Activated naive CD4-positive, alpha-beta T cell (primary cell): ENCODE measurements around the gene SRP54.
"Not testable (repeated sequence)": the region's sequence is repeated elsewhere in the genome, so short reads cannot be mapped to it uniquely, and the experiment has no call there.

Experiments
- DNase-seq, 4 experiments: peaks; one replicate each; lab custom pipeline; 2025; lab: John Stamatoyannopoulos, UW

Gene SRP54

GRCh38 chr14:35046751-35047536 is 64.2 kb downstream of the SRP54 start:
- peak in 2 of 4 experiments; percentile 29 to 34 for DNase-seq

- DNase-seq, result no peak
Observed at GRCh38 chr14:35047976-35048513, 65.3 kb downstream of the SRP54 start.

GRCh38 chr14:35050652-35051051 is 67.9 kb downstream of the SRP54 start:
- DNase-seq, result no peak

GRCh38 chr14:35051796-35052195 is 69.0 kb downstream of the SRP54 start:
- DNase-seq, result no peak

- DNase-seq, result no peak
Observed at GRCh38 chr14:35052637-35053036, 69.8 kb downstream of the SRP54 start.

GRCh38 chr14:35061113-35061791 is 78.5 kb downstream of the SRP54 start:
- not testable (repeated sequence) for DNase-seq

- not testable (repeated sequence) for DNase-seq
Observed at GRCh38 chr14:35065731-35066130, 82.9 kb downstream of the SRP54 start.

- DNase-seq, result no peak
Observed at GRCh38 chr14:35068238-35069012, 85.6 kb downstream of the SRP54 start.

- no peak for DNase-seq
Observed at GRCh38 chr14:35072226-35072625, 89.4 kb downstream of the SRP54 start.

- no peak for DNase-seq
Observed at GRCh38 chr14:35073486-35073885, 90.7 kb downstream of the SRP54 start.

- DNase-seq, result no peak
Observed at GRCh38 chr14:35078082-35078481, 95.3 kb downstream of the SRP54 start.
